Bronchial epithelial cell (primary cell): ENCODE measurements around the gene MEAF6. TPM values are rescaled to one million over a fixed set of nuclear protein-coding genes. Genes with fewer than 3 reads are reported as not detected.

Experiments used
- DNase-seq: peaks from one replicate; pipeline ENCODE4 v3.0.0-alpha.2; 2010; ENCODE audit warnings: low read depth
- FAIRE-seq: peaks from 2 replicates; lab custom pipeline; 2011; peaks lifted over from hg19 to GRCh38; lab: Jason Lieb, UNC
- H3K27me3 ChIP-seq: 2 replicates; pipeline ENCODE4 v1.5.1; 2011; ENCODE audit warnings: low read length; ENCODE audit not compliant: control insufficient read depth, insufficient read depth
- H3K36me3 ChIP-seq: 2 replicates; pipeline ENCODE4 v1.5.1; 2011; ENCODE audit warnings: low read length; ENCODE audit not compliant: control insufficient read depth, insufficient read depth
- H3K4me3 ChIP-seq: 2 replicates; pipeline ENCODE4 v1.5.1; 2011; ENCODE audit warnings: mild to moderate bottlenecking, low read depth, low read length, control low read depth
- CTCF ChIP-seq: IDR thresholded peaks from 2 replicates; pipeline ENCODE4 v1.5.1; 2011; ENCODE audit warnings: mild to moderate bottlenecking, moderate library complexity, low read length, control low read depth, inconsistent platforms; ENCODE audit not compliant: insufficient read depth, severe bottlenecking
- total RNA-seq: library from RNA; depleted of rRNA; stranded (reverse); fragments of >200 nt; gene quantifications from 2 replicates; pipeline ENCODE4 v1.2.1, GENCODE V29; 2014

Gene MEAF6
- total RNA-seq, 1 donor from 2014 or later = 74.5 TPM

- no peak for FAIRE-seq
- no peak for DNase-seq
- Histone ChIP-seq H3K4me3 (no peak overlapping the region), H3K36me3 (no peaks in the 10 kb centered on the region), H3K27me3 (no peaks in the 10 kb centered on the region)
- TF ChIP-seq CTCF = no peak
Observed at GRCh38 chr1:37559080-37559479, 44.5 kb upstream of the MEAF6 start.

GRCh38 chr1:37558411-37558810, 43.8 kb upstream of the MEAF6 start:
- TF ChIP-seq CTCF = no peak
- Histone ChIP-seq H3K4me3 (no peak overlapping the region), H3K27me3 (no peaks in the 10 kb centered on the region), H3K36me3 (no peaks in the 10 kb centered on the region)
- DNase-seq (no peak), FAIRE-seq (no peak)

GRCh38 chr1:37557402-37557801, 42.8 kb upstream of the MEAF6 start:
- no peak for TF ChIP-seq CTCF
- Histone ChIP-seq H3K36me3 (peaks cover 2% of the 10 kb centered on the region), H3K4me3 (no peak overlapping the region), H3K27me3 (no peaks in the 10 kb centered on the region)
- FAIRE-seq = no peak
- no peak for DNase-seq

- no peak for FAIRE-seq
- TF ChIP-seq CTCF = no peak
- peaks cover 3% of the 10 kb centered on the region for H3K36me3 ChIP-seq
- DNase-seq = peak; percentile 63
- peak within 1 kb of the TSS; percentile 2 for H3K4me3 ChIP-seq
- H3K27me3 ChIP-seq = no peaks in the 10 kb centered on the region
Observed at GRCh38 chr1:37556712-37557196, 42.2 kb upstream of the MEAF6 start, which contains the start of gene DNALI1. Gene DNALI1 (plus strand): TSS chr1:37556940. CDS start chr1:37556995, 55 bp downstream.

GRCh38 chr1:37553927-37554808, 39.6 kb upstream of the MEAF6 start, which contains the start of gene SNIP1:
Gene SNIP1 (minus strand): TSS chr1:37554293. CDS start chr1:37554229, 64 bp downstream.
- no peak for FAIRE-seq
- peak within 1 kb of the TSS; percentile 100 for H3K4me3 ChIP-seq
- peak; percentile 86 for DNase-seq
- no peaks in the 10 kb centered on the region for H3K27me3 ChIP-seq
- no peak for TF ChIP-seq CTCF
- peaks cover 3% of the 10 kb centered on the region for H3K36me3 ChIP-seq
